VCaP (cell line): ENCODE results near the gene CAPN6.

Source experiments
- H3K27ac ChIP-seq: fragments of 450-650 bp; 2 replicates; pipeline ENCODE4 v1.5.1; 2017
- TF ChIP-seq, protein P1 (sequence below): fragments of 450-650 bp; conservative IDR thresholded peaks from 2 replicates; pipeline ENCODE4 v1.5.1; 2017; ENCODE audit warnings: mild to moderate bottlenecking, moderate library complexity

CAPN6 gene

DNA sequence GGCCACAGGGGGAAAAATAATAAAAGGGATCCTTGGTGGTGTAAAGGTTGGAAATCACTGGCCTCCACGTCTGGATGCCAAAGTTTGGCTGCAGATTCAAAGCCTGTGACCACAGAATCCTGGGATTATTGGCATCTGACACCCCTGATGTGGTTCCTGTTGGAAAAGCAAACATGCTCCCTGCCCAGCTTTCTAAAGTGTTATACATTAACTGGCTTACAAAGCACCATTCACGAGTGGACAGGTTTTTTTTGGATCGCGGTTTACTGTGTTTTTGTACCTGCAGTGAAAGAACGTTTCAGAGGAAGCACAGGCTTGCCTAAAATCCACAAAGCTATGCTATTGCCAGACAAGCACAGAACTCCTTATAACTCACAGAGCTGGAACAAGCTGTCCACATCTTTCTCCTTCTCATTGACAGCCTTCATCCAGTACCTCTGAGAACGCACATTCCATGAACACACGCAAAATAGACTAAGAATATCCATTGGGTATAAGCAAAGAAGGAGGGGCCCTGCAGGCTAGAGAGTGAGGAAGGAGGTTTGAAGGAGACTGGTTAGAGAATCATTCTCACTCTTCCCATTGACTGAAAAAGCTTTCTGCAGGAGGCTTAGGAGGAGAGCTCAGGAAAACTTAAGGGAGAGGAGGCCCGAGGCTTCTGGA is 14.5 kb upstream of the CAPN6 start:
- H3K27ac ChIP-seq, result no peak overlapping the region
- TF ChIP-seq, protein P1, sequence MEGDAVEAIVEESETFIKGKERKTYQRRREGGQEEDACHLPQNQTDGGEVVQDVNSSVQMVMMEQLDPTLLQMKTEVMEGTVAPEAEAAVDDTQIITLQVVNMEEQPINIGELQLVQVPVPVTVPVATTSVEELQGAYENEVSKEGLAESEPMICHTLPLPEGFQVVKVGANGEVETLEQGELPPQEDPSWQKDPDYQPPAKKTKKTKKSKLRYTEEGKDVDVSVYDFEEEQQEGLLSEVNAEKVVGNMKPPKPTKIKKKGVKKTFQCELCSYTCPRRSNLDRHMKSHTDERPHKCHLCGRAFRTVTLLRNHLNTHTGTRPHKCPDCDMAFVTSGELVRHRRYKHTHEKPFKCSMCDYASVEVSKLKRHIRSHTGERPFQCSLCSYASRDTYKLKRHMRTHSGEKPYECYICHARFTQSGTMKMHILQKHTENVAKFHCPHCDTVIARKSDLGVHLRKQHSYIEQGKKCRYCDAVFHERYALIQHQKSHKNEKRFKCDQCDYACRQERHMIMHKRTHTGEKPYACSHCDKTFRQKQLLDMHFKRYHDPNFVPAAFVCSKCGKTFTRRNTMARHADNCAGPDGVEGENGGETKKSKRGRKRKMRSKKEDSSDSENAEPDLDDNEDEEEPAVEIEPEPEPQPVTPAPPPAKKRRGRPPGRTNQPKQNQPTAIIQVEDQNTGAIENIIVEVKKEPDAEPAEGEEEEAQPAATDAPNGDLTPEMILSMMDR, result no peak

DNA sequence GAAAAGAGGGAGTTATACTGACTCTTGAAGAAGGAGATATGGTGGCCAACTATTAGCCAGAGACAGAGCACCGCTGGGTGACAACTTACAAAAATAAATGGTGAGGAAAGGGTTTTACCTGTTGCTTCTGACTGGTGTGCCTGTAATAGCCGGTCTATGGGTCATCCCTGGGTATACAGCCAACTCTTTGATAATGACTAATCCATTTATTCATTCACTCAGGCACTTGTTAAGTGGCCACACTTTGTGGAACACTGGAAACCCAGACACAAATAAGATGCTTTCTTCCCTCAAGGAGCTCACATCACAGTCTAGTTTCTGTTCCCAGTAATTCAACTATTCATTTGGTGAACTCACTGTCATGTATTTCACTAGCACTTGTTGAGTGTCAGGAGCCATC is 13.2 kb upstream of the CAPN6 start:
- H3K27ac ChIP-seq, result no peak overlapping the region
- TF ChIP-seq, protein P1, result no peak

DNA sequence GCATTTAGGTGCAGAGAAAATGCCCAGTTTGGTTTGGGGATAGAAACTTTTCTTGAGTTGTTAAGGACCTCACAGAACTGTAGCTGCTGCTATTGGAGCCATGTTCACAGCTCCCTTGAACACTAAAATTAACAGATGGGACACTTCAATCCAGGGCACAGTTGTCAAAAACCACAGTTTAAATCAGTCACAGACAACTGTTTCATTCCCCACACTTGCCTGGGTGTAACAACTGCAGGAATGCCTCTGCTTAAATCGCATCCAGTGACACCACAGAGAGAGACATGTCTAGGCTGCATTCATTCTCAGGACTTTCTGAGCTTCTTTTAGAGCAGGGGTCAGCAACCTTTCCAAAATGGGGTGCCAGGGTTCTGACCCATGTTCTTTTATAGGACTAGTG is 12.7 kb upstream of the CAPN6 start:
- H3K27ac ChIP-seq, result no peak overlapping the region
- TF ChIP-seq, protein P1, result no peak

GRCh38 chrX:111282139-111282538 is 11.9 kb upstream of the CAPN6 start:
- no peak overlapping the region for H3K27ac ChIP-seq
- TF ChIP-seq, protein P1, result no peak

GRCh38 chrX:111268506-111268905 is 1.8 kb downstream of the CAPN6 start:
- TF ChIP-seq, protein P1, result no peak
- no peak overlapping the region for H3K27ac ChIP-seq

- no peak overlapping the region for H3K27ac ChIP-seq
- TF ChIP-seq, protein P1, result no peak
These were observed 4.8 kb downstream of the CAPN6 start for GRCh38 chrX:111265486-111265885.

DNA sequence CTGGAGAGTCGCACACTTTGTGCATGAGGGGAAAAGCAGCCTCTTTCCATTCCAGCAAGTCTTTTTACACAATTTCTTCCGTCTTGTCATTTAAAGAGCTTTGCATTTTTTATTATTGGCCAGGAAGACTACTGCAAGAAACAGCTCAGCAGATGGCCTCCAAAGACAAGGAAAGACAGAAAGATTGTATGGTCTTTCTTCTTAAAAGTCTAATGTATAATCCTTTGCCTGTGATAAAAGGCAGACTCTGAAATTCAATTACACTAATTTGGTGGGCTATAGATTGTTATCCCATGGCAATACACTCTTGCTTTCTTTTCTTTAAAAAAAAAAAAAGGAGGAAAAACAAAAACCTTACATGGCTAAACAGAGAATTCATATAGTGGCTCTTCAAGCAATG is 5.9 kb downstream of the CAPN6 start:
- no peak overlapping the region for H3K27ac ChIP-seq

More for the DNA sequence above, 5.9 kb downstream of the CAPN6 start:
- TF ChIP-seq, protein P1, result no peak
